Mesenchymal stem cell (in vitro differentiated cells and primary cell): ENCODE data around the gene SIK3.

Source experiments
- DNase-seq: peaks from one replicate; pipeline ENCODE4 v3.0.0-alpha.2; 2013
- H2AFZ ChIP-seq: one replicate; pipeline ENCODE4 v1.6.1; 2013; ENCODE audit warnings: low read depth, mild to moderate bottlenecking, control low read depth, inconsistent platforms, low read length, moderate library complexity
- H2AK5ac ChIP-seq: 2 replicates; pipeline ENCODE4 v1.6.1; 2013; ENCODE audit warnings: low read length, moderate library complexity, mild to moderate bottlenecking, inconsistent platforms; ENCODE audit not compliant: severe bottlenecking
- H2BK120ac ChIP-seq: one replicate; pipeline ENCODE4 v1.6.1; 2013; ENCODE audit warnings: low read depth, mild to moderate bottlenecking, inconsistent platforms, low read length, moderate library complexity
- H2BK12ac ChIP-seq, 2 experiments: one replicate each; pipeline ENCODE4 v1.6.1; 2013; ENCODE audit warnings: inconsistent platforms in 2 of 2, low read length in 2 of 2, mild to moderate bottlenecking in 2 of 2, moderate library complexity in 2 of 2, control low read depth in 1 of 2
- H2BK15ac ChIP-seq: one replicate; pipeline ENCODE4 v1.6.1; 2013; ENCODE audit warnings: mild to moderate bottlenecking, low read depth, inconsistent platforms; ENCODE audit not compliant: poor library complexity, severe bottlenecking
- H2BK5ac ChIP-seq: 2 replicates; pipeline ENCODE4 v1.6.1; 2013; ENCODE audit warnings: low read depth, mild to moderate bottlenecking, low read length, control low read depth, inconsistent platforms; ENCODE audit not compliant: poor library complexity, severe bottlenecking
- H3K14ac ChIP-seq, 2 experiments: one replicate each; pipeline ENCODE4 v1.6.1; 2013; ENCODE audit warnings: inconsistent platforms in 2 of 2, low read length in 2 of 2, control low read depth in 1 of 2, mild to moderate bottlenecking in 1 of 2, moderate library complexity in 1 of 2
- H3K18ac ChIP-seq, 2 experiments: one replicate each; pipeline ENCODE4 v1.6.1; 2013; ENCODE audit warnings: inconsistent platforms in 2 of 2, low read length in 2 of 2, control low read depth in 1 of 2, low read depth in 1 of 2, mild to moderate bottlenecking in 1 of 2
- H3K23ac ChIP-seq, 2 experiments: one replicate each; pipeline ENCODE4 v1.6.1; 2013; ENCODE audit warnings: inconsistent platforms in 2 of 2, low read length in 2 of 2, mild to moderate bottlenecking in 2 of 2, moderate library complexity in 2 of 2, control low read depth in 1 of 2
- H3K27ac ChIP-seq: 2 replicates; pipeline ENCODE4 v1.5.1; 2013; ENCODE audit warnings: mild to moderate bottlenecking, moderate library complexity, low read length, control low read depth, inconsistent platforms; ENCODE audit not compliant: poor library complexity, severe bottlenecking
- H3K27me3 ChIP-seq, 2 experiments: 2 replicates each; pipeline versions ENCODE4 v1.6.1 to v1.7.0; 2013; ENCODE audit warnings: low read length in 2 of 2, mild to moderate bottlenecking in 2 of 2, moderate library complexity in 2 of 2, control low read depth in 1 of 2, inconsistent platforms in 1 of 2; ENCODE audit not compliant: control insufficient read depth in 1 of 2, insufficient read depth in 1 of 2
- H3K36me3 ChIP-seq, 2 experiments: 2 replicates each; pipeline versions ENCODE4 v1.6.1 to v1.7.0; 2013; ENCODE audit warnings: low read length in 2 of 2, control low read depth in 1 of 2, inconsistent platforms in 1 of 2, low read depth in 1 of 2, mild to moderate bottlenecking in 1 of 2; ENCODE audit not compliant: insufficient read depth in 2 of 2, control insufficient read depth in 1 of 2
- H3K4ac ChIP-seq, 2 experiments: one replicate each; pipeline ENCODE4 v1.6.1; 2013; ENCODE audit warnings: inconsistent platforms in 2 of 2, low read length in 2 of 2, mild to moderate bottlenecking in 2 of 2, moderate library complexity in 2 of 2, control low read depth in 1 of 2, low read depth in 1 of 2
- H3K4me1 ChIP-seq: 2 replicates; pipeline ENCODE4 v1.6.1; 2013; ENCODE audit warnings: low read depth, low read length, control low read depth; ENCODE audit not compliant: control insufficient read depth, insufficient read depth
- H3K4me2 ChIP-seq: 2 replicates; pipeline ENCODE4 v1.6.1; 2013; ENCODE audit warnings: low read length, mild to moderate bottlenecking, inconsistent platforms; ENCODE audit not compliant: poor library complexity, severe bottlenecking
- H3K4me3 ChIP-seq, 2 experiments: 2 replicates each; pipeline versions ENCODE4 v1.5.1 to v1.7.0; 2013; ENCODE audit warnings: low read length in 2 of 2, mild to moderate bottlenecking in 2 of 2, control low read depth in 1 of 2, low read depth in 1 of 2; ENCODE audit not compliant: insufficient read depth in 1 of 2
- H3K79me1 ChIP-seq: replicated peaks from 2 replicates; pipeline ENCODE4 v1.6.1; 2013; ENCODE audit warnings: mild to moderate bottlenecking, control low read depth, low read length, inconsistent platforms; ENCODE audit not compliant: poor library complexity, severe bottlenecking
- H3K9ac ChIP-seq: 2 replicates; pipeline ENCODE4 v1.7.0; 2013; ENCODE audit warnings: mild to moderate bottlenecking, low read length, moderate library complexity
- H3K9me3 ChIP-seq: 2 replicates; pipeline ENCODE4 v1.7.0; 2013; ENCODE audit warnings: mild to moderate bottlenecking, low read length; ENCODE audit not compliant: control insufficient read depth
- H4K8ac ChIP-seq: one replicate; pipeline ENCODE4 v1.6.1; 2013; ENCODE audit warnings: inconsistent platforms, mild to moderate bottlenecking, low read length, moderate library complexity
- H4K91ac ChIP-seq: one replicate; pipeline ENCODE4 v1.6.1; 2013; ENCODE audit warnings: mild to moderate bottlenecking, low read length, inconsistent platforms
- WGBS: methylation state at CpG from one replicate; pipeline ENCODE4 v1.1.7; 2013; ENCODE audit warnings: mixed read lengths; 5-methylcytosine and 5-hydroxymethylcytosine counted together

SIK3 gene

DNA sequence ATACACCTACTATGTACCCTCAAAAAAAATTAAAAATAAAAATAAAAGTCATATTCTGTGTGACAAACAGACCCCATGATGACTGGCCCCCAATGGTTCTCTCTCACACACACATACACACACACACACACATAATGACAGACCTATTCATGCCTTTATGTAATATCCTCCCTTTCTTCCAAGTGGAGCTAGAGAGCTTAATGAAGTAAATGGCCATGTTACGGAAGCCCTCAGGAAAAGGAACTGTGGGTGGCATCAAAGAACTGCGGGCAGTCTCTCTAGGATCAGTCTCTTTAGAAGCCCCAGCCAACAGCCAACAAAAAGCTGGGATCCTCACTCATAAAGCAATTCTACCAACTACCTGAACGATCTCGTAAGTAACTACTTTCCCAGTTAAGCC, 125.5 kb downstream of the SIK3 start:
- H3K23ac ChIP-seq = no peak overlapping the region
- no peak overlapping the region for H2BK120ac ChIP-seq
- peaks cover 3% of the 10 kb centered on the region for H3K4me1 ChIP-seq
- H2BK15ac ChIP-seq = no peak overlapping the region
- no peak for DNase-seq
- H3K18ac ChIP-seq = no peak overlapping the region
- H3K9me3 ChIP-seq = no peaks in the 10 kb centered on the region
- H4K91ac ChIP-seq = no peak overlapping the region
- H2AFZ ChIP-seq = no peak overlapping the region
- no peak overlapping the region for H3K27ac ChIP-seq
- H3K27me3 ChIP-seq = no peaks in the 10 kb centered on the region
- H3K14ac ChIP-seq = no peak overlapping the region
- 94% methylated on average over 4 of the region's 4 CpGs for WGBS
- H3K79me1 ChIP-seq = peaks cover 20% of the 10 kb centered on the region
- no peak overlapping the region for H2BK5ac ChIP-seq
- no peak overlapping the region for H3K4me2 ChIP-seq
- H4K8ac ChIP-seq = no peak overlapping the region
- no peak overlapping the region for H3K4ac ChIP-seq
- no peak overlapping the region for H2AK5ac ChIP-seq
- no peak overlapping the region for H3K9ac ChIP-seq
- no peaks in the 10 kb centered on the region for H3K36me3 ChIP-seq
- no peak overlapping the region for H3K4me3 ChIP-seq
- no peak overlapping the region for H2BK12ac ChIP-seq

DNA sequence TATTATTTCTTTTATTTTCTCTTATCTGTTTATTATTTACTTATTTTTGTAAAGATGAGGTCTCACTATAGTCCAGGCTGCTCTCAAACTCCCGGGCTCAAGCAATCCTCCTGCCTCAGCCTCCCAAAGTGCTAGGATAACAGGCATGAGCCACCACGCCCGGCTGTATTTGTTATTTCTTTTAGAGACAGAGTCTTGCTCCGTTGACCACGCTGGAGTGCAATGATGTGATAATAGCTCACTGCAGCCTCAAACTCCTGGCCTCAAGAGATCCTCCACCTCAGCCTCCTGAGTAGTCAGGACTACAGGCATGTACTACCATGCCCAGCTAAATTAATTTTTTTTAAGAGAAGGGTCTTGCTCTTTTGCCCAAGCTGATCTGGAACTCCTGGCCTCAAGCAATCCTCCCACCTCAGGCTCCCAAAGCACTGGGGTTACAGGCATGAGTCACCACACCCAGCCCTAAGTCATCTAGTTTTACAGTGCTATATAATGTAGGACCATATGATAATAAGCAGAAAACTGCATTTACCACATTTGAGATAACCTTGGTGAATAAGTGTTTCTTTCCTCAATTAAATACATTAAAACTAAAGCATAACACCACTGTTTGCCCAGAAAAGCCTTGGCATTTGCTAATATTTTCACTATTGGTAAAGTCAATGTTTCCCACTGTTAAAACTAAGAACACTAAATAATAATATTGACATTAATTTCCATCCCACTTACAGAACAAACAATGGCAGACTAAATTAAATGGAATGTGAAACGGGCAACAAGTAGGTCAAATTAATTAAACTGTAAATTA, 127.5 kb downstream of the SIK3 start:
- peaks cover 3% of the 10 kb centered on the region for H3K4me1 ChIP-seq
- 89% methylated on average over 6 of the region's 6 CpGs for WGBS
- no peak overlapping the region for H2BK15ac ChIP-seq
- H3K4me2 ChIP-seq = no peak overlapping the region
- H2AFZ ChIP-seq = no peak overlapping the region
- no peak overlapping the region for H2BK12ac ChIP-seq
- no peak overlapping the region for H3K18ac ChIP-seq
- H3K4me3 ChIP-seq = no peak overlapping the region
- peak; percentile 17 for DNase-seq
- H3K27me3 ChIP-seq = no peaks in the 10 kb centered on the region
- no peak overlapping the region for H3K23ac ChIP-seq
- peaks cover 18% of the 10 kb centered on the region for H3K79me1 ChIP-seq
- H3K14ac ChIP-seq = no peak overlapping the region
- H2BK5ac ChIP-seq = no peak overlapping the region
- H3K4ac ChIP-seq = no peak overlapping the region
- no peak overlapping the region for H4K91ac ChIP-seq
- H3K9me3 ChIP-seq = no peaks in the 10 kb centered on the region
- H3K36me3 ChIP-seq = no peaks in the 10 kb centered on the region
- H3K9ac ChIP-seq = no peak overlapping the region
- H2BK120ac ChIP-seq = no peak overlapping the region
- H4K8ac ChIP-seq = no peak overlapping the region
- no peak overlapping the region for H2AK5ac ChIP-seq
- H3K27ac ChIP-seq = no peak overlapping the region

- peaks cover 18% of the 10 kb centered on the region for H3K79me1 ChIP-seq
- no peak overlapping the region for H3K4me2 ChIP-seq
- no peak overlapping the region for H2BK5ac ChIP-seq
- H3K27ac ChIP-seq = no peak overlapping the region
- no peak overlapping the region for H4K8ac ChIP-seq
- no peak overlapping the region for H2BK15ac ChIP-seq
- no peak overlapping the region for H2AK5ac ChIP-seq
- no peak overlapping the region for H2AFZ ChIP-seq
- H3K9me3 ChIP-seq = no peaks in the 10 kb centered on the region
- DNase-seq = no peak
- no peak overlapping the region for H3K9ac ChIP-seq
- H3K18ac ChIP-seq = no peak overlapping the region
- H3K36me3 ChIP-seq = no peaks in the 10 kb centered on the region
- H3K27me3 ChIP-seq = no peaks in the 10 kb centered on the region
- no peak overlapping the region for H2BK12ac ChIP-seq
- H3K4me3 ChIP-seq = no peak overlapping the region
- WGBS = 100% methylated on average over 2 of the region's 2 CpGs
- H3K14ac ChIP-seq = no peak overlapping the region
- no peak overlapping the region for H2BK120ac ChIP-seq
- no peak overlapping the region for H4K91ac ChIP-seq
- H3K4ac ChIP-seq = no peak overlapping the region
- no peak overlapping the region for H3K23ac ChIP-seq
- H3K4me1 ChIP-seq = peaks cover 3% of the 10 kb centered on the region
These were observed 128.5 kb downstream of the SIK3 start for GRCh38 chr11:116969694-116970093.

DNA sequence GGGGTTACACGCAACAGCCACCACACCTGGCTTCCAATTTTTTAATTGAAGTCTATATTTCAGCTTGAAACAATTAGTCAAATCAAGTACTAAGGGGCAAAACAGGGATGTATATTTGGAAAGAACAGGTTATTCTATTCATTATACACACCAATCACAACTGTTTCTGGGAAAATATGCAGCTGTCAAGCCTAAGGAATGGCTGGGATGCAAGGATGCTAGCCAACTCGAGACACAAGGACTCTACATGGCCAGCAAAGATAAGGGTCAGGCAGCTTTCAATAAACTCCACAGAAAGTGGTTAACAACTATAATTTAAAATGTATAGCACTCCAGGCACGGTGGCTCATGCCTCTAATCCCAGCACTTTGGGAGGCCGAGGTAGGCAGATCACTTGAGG, 134.0 kb downstream of the SIK3 start:
- H3K18ac ChIP-seq = no peak overlapping the region
- no peaks in the 10 kb centered on the region for H3K9me3 ChIP-seq
- H3K27me3 ChIP-seq = no peaks in the 10 kb centered on the region
- WGBS = 95% methylated on average over 4 of the region's 4 CpGs
- H3K14ac ChIP-seq = no peak overlapping the region
- no peak overlapping the region for H2BK120ac ChIP-seq
- no peak overlapping the region for H2AFZ ChIP-seq
- H3K4me1 ChIP-seq = peaks cover 5% of the 10 kb centered on the region
- H4K91ac ChIP-seq = no peak overlapping the region
- H3K79me1 ChIP-seq = peaks cover 14% of the 10 kb centered on the region
- DNase-seq = no peak
- no peak overlapping the region for H3K4me3 ChIP-seq
- H3K9ac ChIP-seq = no peak overlapping the region
- H3K23ac ChIP-seq = no peak overlapping the region
- no peak overlapping the region for H2BK12ac ChIP-seq
- no peak overlapping the region for H3K4me2 ChIP-seq
- H4K8ac ChIP-seq = no peak overlapping the region
- H3K36me3 ChIP-seq = no peaks in the 10 kb centered on the region
- H3K4ac ChIP-seq = no peak overlapping the region
- H2AK5ac ChIP-seq = no peak overlapping the region
- no peak overlapping the region for H2BK15ac ChIP-seq
- no peak overlapping the region for H2BK5ac ChIP-seq
- no peak overlapping the region for H3K27ac ChIP-seq
